ENCODE results near the gene SYT6. TPM values are rescaled to one million over a fixed set of nuclear protein-coding genes. Genes with fewer than 3 reads are reported as not detected.

Gene SYT6
- polyA plus RNA-seq, 4 donors = 0.04 to 0.54 (median 0.18) TPM; not detected in 1

- DNase-seq = no peak
- no peaks in the 10 kb centered on the region for H3K9me3 ChIP-seq (ENCODE audit: control insufficient read depth in 2 of 2, insufficient read depth in 1 of 2, low read depth in 1 of 2, low read length in 1 of 2)
- no peak overlapping the region for H3K4me3 ChIP-seq (ENCODE audit: low read depth in 1 of 3, low read length in 3 of 3)
- 86 to 90% (median 90%) methylated on average over 8 of the region's 8 CpGs for WGBS, 3 donors
- H3K27ac ChIP-seq (ENCODE audit: low read depth in 1 of 3, low read length in 2 of 3) = no peak overlapping the region
- no peaks in the 10 kb centered on the region for H3K4me1 ChIP-seq (ENCODE audit: control insufficient read depth in 3 of 3, insufficient read depth in 2 of 3, low read depth in 1 of 3, low read length in 2 of 3)
- no peaks in the 10 kb centered on the region for H3K27me3 ChIP-seq (ENCODE audit: control insufficient read depth in 3 of 3, insufficient read depth in 3 of 3, low read length in 3 of 3)
- no peaks in the 10 kb centered on the region for H3K36me3 ChIP-seq (ENCODE audit: control insufficient read depth in 3 of 3, insufficient read depth in 2 of 3, low read depth in 1 of 3, low read length in 3 of 3)
- no peak for FAIRE-seq
Observed at GRCh38 chr1:114117654-114118053, 36.0 kb downstream of the SYT6 start.

- FAIRE-seq = no peak
- no peak overlapping the region for H3K27ac ChIP-seq (ENCODE audit: low read depth in 1 of 3, low read length in 2 of 3)
- no peaks in the 10 kb centered on the region for H3K36me3 ChIP-seq (ENCODE audit: control insufficient read depth in 3 of 3, insufficient read depth in 2 of 3, low read depth in 1 of 3, low read length in 3 of 3)
- H3K27me3 ChIP-seq (ENCODE audit: control insufficient read depth in 3 of 3, insufficient read depth in 3 of 3, low read length in 3 of 3) = no peaks in the 10 kb centered on the region
- H3K4me3 ChIP-seq (ENCODE audit: low read depth in 1 of 3, low read length in 3 of 3) = no peak overlapping the region
- 58 to 76% (median 74%) methylated on average over 6 of the region's 6 CpGs for WGBS, 3 donors
- DNase-seq = no peak
- H3K9me3 ChIP-seq (ENCODE audit: control insufficient read depth in 2 of 2, insufficient read depth in 1 of 2, low read depth in 1 of 2, low read length in 1 of 2) = no peaks in the 10 kb centered on the region
- no peaks in the 10 kb centered on the region for H3K4me1 ChIP-seq (ENCODE audit: control insufficient read depth in 3 of 3, insufficient read depth in 2 of 3, low read depth in 1 of 3, low read length in 2 of 3)
Observed at GRCh38 chr1:114116086-114116485, 37.6 kb downstream of the SYT6 start.

GRCh38 chr1:114114185-114115094 lies 39.2 kb downstream of the SYT6 start:
- Histone ChIP-seq H3K27ac (ENCODE audit: low read depth in 1 of 3, low read length in 2 of 3) (no peak overlapping the region), H3K9me3 (ENCODE audit: control insufficient read depth in 2 of 2, insufficient read depth in 1 of 2, low read depth in 1 of 2, low read length in 1 of 2) (no peaks in the 10 kb centered on the region), H3K36me3 (ENCODE audit: control insufficient read depth in 3 of 3, insufficient read depth in 2 of 3, low read depth in 1 of 3, low read length in 3 of 3) (no peaks in the 10 kb centered on the region), H3K4me1 (ENCODE audit: control insufficient read depth in 3 of 3, insufficient read depth in 2 of 3, low read depth in 1 of 3, low read length in 2 of 3) (no peaks in the 10 kb centered on the region), H3K27me3 (ENCODE audit: control insufficient read depth in 3 of 3, insufficient read depth in 3 of 3, low read length in 3 of 3) (no peaks in the 10 kb centered on the region), H3K4me3 (ENCODE audit: low read depth in 1 of 3, low read length in 3 of 3) (no peak overlapping the region)
- 75 to 83% (median 77%) methylated on average over 8 of the region's 8 CpGs for WGBS, 3 donors
- FAIRE-seq (no peak), DNase-seq (no peak)

- Histone ChIP-seq H3K27me3 (ENCODE audit: control insufficient read depth in 3 of 3, insufficient read depth in 3 of 3, low read length in 3 of 3) (no peaks in the 10 kb centered on the region), H3K4me1 (ENCODE audit: control insufficient read depth in 3 of 3, insufficient read depth in 2 of 3, low read depth in 1 of 3, low read length in 2 of 3) (peaks cover 0 to 4% (median 0%) of the 10 kb centered on the region in 3 donors), H3K9me3 (ENCODE audit: control insufficient read depth in 2 of 2, insufficient read depth in 1 of 2, low read depth in 1 of 2, low read length in 1 of 2) (no peaks in the 10 kb centered on the region), H3K4me3 (ENCODE audit: low read depth in 1 of 3, low read length in 3 of 3) (no peak overlapping the region), H3K36me3 (ENCODE audit: control insufficient read depth in 3 of 3, insufficient read depth in 2 of 3, low read depth in 1 of 3, low read length in 3 of 3) (no peaks in the 10 kb centered on the region), H3K27ac (ENCODE audit: low read depth in 1 of 3, low read length in 2 of 3) (no peak overlapping the region)
- DNase-seq (no peak), FAIRE-seq (no peak)
- WGBS, 3 donors = 59 to 71% (median 61%) methylated on average over 10 of the region's 10 CpGs
Observed at GRCh38 chr1:114113411-114114184, 40.1 kb downstream of the SYT6 start.

GRCh38 chr1:114112775-114113174 lies 40.9 kb downstream of the SYT6 start:
- Histone ChIP-seq H3K9me3 (ENCODE audit: control insufficient read depth in 2 of 2, insufficient read depth in 1 of 2, low read depth in 1 of 2, low read length in 1 of 2) (no peaks in the 10 kb centered on the region), H3K36me3 (ENCODE audit: control insufficient read depth in 3 of 3, insufficient read depth in 2 of 3, low read depth in 1 of 3, low read length in 3 of 3) (no peaks in the 10 kb centered on the region), H3K27ac (ENCODE audit: low read depth in 1 of 3, low read length in 2 of 3) (no peak overlapping the region), H3K27me3 (ENCODE audit: control insufficient read depth in 3 of 3, insufficient read depth in 3 of 3, low read length in 3 of 3) (no peaks in the 10 kb centered on the region), H3K4me1 (ENCODE audit: control insufficient read depth in 3 of 3, insufficient read depth in 2 of 3, low read depth in 1 of 3, low read length in 2 of 3) (peaks cover 0 to 10% (median 0%) of the 10 kb centered on the region in 3 donors), H3K4me3 (ENCODE audit: low read depth in 1 of 3, low read length in 3 of 3) (no peak overlapping the region)
- 67 to 87% (median 80%) methylated on average over 4 of the region's 4 CpGs for WGBS, 3 donors
- no peak for DNase-seq
- no peak for FAIRE-seq

- Histone ChIP-seq H3K27me3 (ENCODE audit: control insufficient read depth in 3 of 3, insufficient read depth in 3 of 3, low read length in 3 of 3) (no peaks in the 10 kb centered on the region), H3K4me1 (ENCODE audit: control insufficient read depth in 3 of 3, insufficient read depth in 2 of 3, low read depth in 1 of 3, low read length in 2 of 3) (peaks cover 0 to 18% (median 0%) of the 10 kb centered on the region in 3 donors), H3K36me3 (ENCODE audit: control insufficient read depth in 3 of 3, insufficient read depth in 2 of 3, low read depth in 1 of 3, low read length in 3 of 3) (no peaks in the 10 kb centered on the region), H3K27ac (ENCODE audit: low read depth in 1 of 3, low read length in 2 of 3) (no peak overlapping the region), H3K4me3 (ENCODE audit: low read depth in 1 of 3, low read length in 3 of 3) (no peak overlapping the region), H3K9me3 (ENCODE audit: control insufficient read depth in 2 of 2, insufficient read depth in 1 of 2, low read depth in 1 of 2, low read length in 1 of 2) (no peaks in the 10 kb centered on the region)
- FAIRE-seq = no peak
- 83 to 90% (median 88%) methylated on average over 22 to 23 of the region's 23 CpGs for WGBS, 3 donors
- no peak for DNase-seq
Observed at GRCh38 chr1:114111731-114112641, 41.7 kb downstream of the SYT6 start.

- Histone ChIP-seq H3K4me3 (ENCODE audit: low read depth in 1 of 3, low read length in 3 of 3) (no peak overlapping the region), H3K9me3 (ENCODE audit: control insufficient read depth in 2 of 2, insufficient read depth in 1 of 2, low read depth in 1 of 2, low read length in 1 of 2) (no peaks in the 10 kb centered on the region), H3K4me1 (ENCODE audit: control insufficient read depth in 3 of 3, insufficient read depth in 2 of 3, low read depth in 1 of 3, low read length in 2 of 3) (peaks cover 0 to 35% (median 0%) of the 10 kb centered on the region in 3 donors), H3K27me3 (ENCODE audit: control insufficient read depth in 3 of 3, insufficient read depth in 3 of 3, low read length in 3 of 3) (no peaks in the 10 kb centered on the region), H3K36me3 (ENCODE audit: control insufficient read depth in 3 of 3, insufficient read depth in 2 of 3, low read depth in 1 of 3, low read length in 3 of 3) (no peaks in the 10 kb centered on the region), H3K27ac (ENCODE audit: low read depth in 1 of 3, low read length in 2 of 3) (no peak overlapping the region)
- DNase-seq = no peak
- FAIRE-seq = no peak
- 87 to 96% (median 89%) methylated on average over 2 of the region's 2 CpGs for WGBS, 3 donors
Observed at GRCh38 chr1:114109981-114110380, 43.7 kb downstream of the SYT6 start.

- Histone ChIP-seq H3K4me1 (ENCODE audit: control insufficient read depth in 3 of 3, insufficient read depth in 2 of 3, low read depth in 1 of 3, low read length in 2 of 3) (peaks cover 0 to 35% (median 0%) of the 10 kb centered on the region in 3 donors), H3K27ac (ENCODE audit: low read depth in 1 of 3, low read length in 2 of 3) (no peak overlapping the region), H3K4me3 (ENCODE audit: low read depth in 1 of 3, low read length in 3 of 3) (no peak overlapping the region), H3K36me3 (ENCODE audit: control insufficient read depth in 3 of 3, insufficient read depth in 2 of 3, low read depth in 1 of 3, low read length in 3 of 3) (no peaks in the 10 kb centered on the region), H3K9me3 (ENCODE audit: control insufficient read depth in 2 of 2, insufficient read depth in 1 of 2, low read depth in 1 of 2, low read length in 1 of 2) (no peaks in the 10 kb centered on the region), H3K27me3 (ENCODE audit: control insufficient read depth in 3 of 3, insufficient read depth in 3 of 3, low read length in 3 of 3) (no peaks in the 10 kb centered on the region)
- FAIRE-seq = no peak
- WGBS, 3 donors = 74 to 88% (median 85%) methylated on average over 4 of the region's 4 CpGs
- DNase-seq = no peak
Observed at GRCh38 chr1:114108751-114109255, 44.9 kb downstream of the SYT6 start.
